Measurements from ENCODE around the gene NTSR1. TPM values are rescaled to one million over a fixed set of nuclear protein-coding genes. Genes with fewer than 3 reads are reported as not detected.

The NTSR1 gene
- total RNA-seq, 1 experiment from 2014 or later: 0.98 TPM

GRCh38 chr20:62703853-62704228 lies 4.8 kb upstream of the NTSR1 start:
- Histone ChIP-seq H3K9me2 (ENCODE audit: insufficient read depth) (no peaks in the 10 kb centered on the region), H3K4me1 (replicated peaks; ENCODE audit: insufficient read depth) (peaks cover 40% of the 10 kb centered on the region), H2AFZ (no peak overlapping the region), H3K79me2 (ENCODE audit: low read depth) (no peaks in the 10 kb centered on the region), H3K4me3 (no peak overlapping the region), H3K27ac (peak overlapping the region; percentile 81), H3K4me2 (peak overlapping the region; percentile 64), H3K9me3 (ENCODE audit: insufficient read depth, low read depth) (no peaks in the 10 kb centered on the region), H4K20me1 (ENCODE audit: insufficient read depth) (no peaks in the 10 kb centered on the region), H3K36me3 (ENCODE audit: low read depth) (no peaks in the 10 kb centered on the region), H3F3A (ENCODE audit: insufficient read depth, low read depth) (peaks cover 32% of the 10 kb centered on the region), H3K27me3 (ENCODE audit: insufficient read depth, low read depth) (no peaks in the 10 kb centered on the region)
- no TSS peak for BruUV-seq (replicated peaks)
- DNase-seq: no peak
- ChIA-PET POLR2A (ENCODE audit: unreplicated experiment) (interaction anchor here (0.6 to 0.8 kb wide), 5 partner anchors 19 to 1378 kb away, joined by 3 to 8 read pairs (median 4); no protein-coding TSS in a partner anchor), CTCF (interaction anchor here (0.7 to 2.3 kb wide), 4 partner anchors 36 to 93 kb away, joined by 3 to 9 read pairs (median 6); partner anchors contain the start of gene MRGBP)
- intact Hi-C loops (cut with micrococcal nuclease; ENCODE audit: unreplicated experiment): loop anchor here (1.0 to 5.0 kb wide), 3 partner anchors 38 to 277 kb away; partner anchors contain the start of gene RBBP8NL
- no peak for TF ChIP-seq EZH2 (IDR thresholded peaks at IDR 0.05; ENCODE audit: low read depth)
- TF ChIP-seq CTCF (conservative IDR thresholded peaks at IDR 0.05): no peak

- H3K27ac ChIP-seq: peak overlapping the region; percentile 81
- no TSS peak for BruUV-seq (replicated peaks)
Observed at GRCh38 chr20:62704341-62704948, 4.2 kb upstream of the NTSR1 start.

GRCh38 chr20:62705627-62706026 lies 3.0 kb upstream of the NTSR1 start:
- TF ChIP-seq CTCF (conservative IDR thresholded peaks at IDR 0.05) (no peak), EZH2 (IDR thresholded peaks at IDR 0.05; ENCODE audit: low read depth) (no peak)
- CTCF ChIA-PET: no interaction called here
- peak in 1 of 2 experiments; percentile 37 for DNase-seq
- Histone ChIP-seq H3K9me2 (ENCODE audit: insufficient read depth) (no peaks in the 10 kb centered on the region), H3K79me2 (ENCODE audit: low read depth) (peaks cover 11% of the 10 kb centered on the region), H3K36me3 (ENCODE audit: low read depth) (no peaks in the 10 kb centered on the region), H3K4me1 (replicated peaks; ENCODE audit: insufficient read depth) (peaks cover 41% of the 10 kb centered on the region), H3K4me3 (no peak overlapping the region), H3K9me3 (ENCODE audit: insufficient read depth, low read depth) (no peaks in the 10 kb centered on the region), H3F3A (ENCODE audit: insufficient read depth, low read depth) (peaks cover 32% of the 10 kb centered on the region), H3K4me2 (peak overlapping the region; percentile 64; the same call in 1 of the 2 replicates), H3K27me3 (ENCODE audit: insufficient read depth, low read depth) (no peaks in the 10 kb centered on the region), H3K27ac (no peak overlapping the region), H4K20me1 (ENCODE audit: insufficient read depth) (no peaks in the 10 kb centered on the region), H2AFZ (no peak overlapping the region)
- intact Hi-C loops (cut with micrococcal nuclease; ENCODE audit: unreplicated experiment): no loop called here
- BruUV-seq (replicated peaks): no TSS peak
- POLR2A ChIA-PET (ENCODE audit: unreplicated experiment): interaction anchor here (0.6 kb wide), 1 partner anchor 27 kb away, joined by 3 read pairs; no protein-coding TSS in a partner anchor

More at GRCh38 chr20:62704341-62704948, 4.2 kb upstream of the NTSR1 start:
- Histone ChIP-seq H4K20me1 (ENCODE audit: insufficient read depth) (no peaks in the 10 kb centered on the region), H3K9me3 (ENCODE audit: insufficient read depth, low read depth) (no peaks in the 10 kb centered on the region), H3K27me3 (ENCODE audit: insufficient read depth, low read depth) (no peaks in the 10 kb centered on the region), H3K9me2 (ENCODE audit: insufficient read depth) (no peaks in the 10 kb centered on the region), H3F3A (ENCODE audit: insufficient read depth, low read depth) (peaks cover 32% of the 10 kb centered on the region), H3K4me1 (replicated peaks; ENCODE audit: insufficient read depth) (peaks cover 40% of the 10 kb centered on the region), H3K79me2 (ENCODE audit: low read depth) (no peaks in the 10 kb centered on the region), H3K4me2 (peak overlapping the region; percentile 64), H3K36me3 (ENCODE audit: low read depth) (no peaks in the 10 kb centered on the region), H3K4me3 (peak overlapping the region; percentile 32; the same call in 1 of the 2 replicates), H2AFZ (no peak overlapping the region)
- DNase-seq: peak; percentile 93 to 98
- ChIA-PET POLR2A (ENCODE audit: unreplicated experiment) (interaction anchor here (0.6 kb wide), 3 partner anchors 18 to 583 kb away, joined by 3 to 8 read pairs (median 4); no protein-coding TSS in a partner anchor), CTCF (interaction anchor here (0.6 to 2.3 kb wide), 4 partner anchors 36 to 98 kb away, joined by 3 to 9 read pairs (median 8); no protein-coding TSS in a partner anchor)
- no peak for TF ChIP-seq CTCF (conservative IDR thresholded peaks at IDR 0.05)
- TF ChIP-seq EZH2 (IDR thresholded peaks at IDR 0.05; ENCODE audit: low read depth): no peak
- intact Hi-C loops (cut with micrococcal nuclease; ENCODE audit: unreplicated experiment): loop anchor here (5.0 kb wide), 1 partner anchor 38 kb away; no protein-coding TSS in a partner anchor

Measured in PC-9 (cell line).